A549 treated with dexamethasone at 1 μM for 4 hours (cell line): Measurements from ENCODE around the gene EXOC5. TPM values are rescaled to one million over a fixed set of nuclear protein-coding genes. Genes with fewer than 3 reads are reported as not detected.

ENCODE experiments used
- total RNA-seq: library from RNA; stranded (reverse); fragments of 200-300 nt; extraction: Qiagen RNA extraction; gene quantifications from 5 replicates; pipeline ENCODE4 v1.2.3, GENCODE V29; 2022

The EXOC5 gene
- total RNA-seq, result 28.9 to 51.2 TPM (median 46.9 TPM) in 5 replicates

GRCh38 chr14:57268161-57269069, at the start of gene EXOC5, which contains the start of gene AP5M1:
TSS of gene EXOC5 (minus strand) at chr14:57268905. CDS start at chr14:57268648, 257 bp downstream.
TSS of gene AP5M1 (plus strand) at chr14:57268971. CDS start at chr14:57269315, 344 bp downstream.

Other genes with a start within 250 kb of the EXOC5 start
- gene AP5M1, start 66 bp upstream of the EXOC5 start, total RNA-seq, result 16.0 to 24.8 TPM (median 22.2 TPM) in 5 replicates
- 9.5 to 16.0 TPM (median 14.5 TPM) in 5 replicates for gene NAA30, start 121.7 kb upstream of the EXOC5 start, total RNA-seq
- 1.5 to 2.6 TPM (median 1.8 TPM) in 5 replicates for gene CCDC198, start 225.0 kb upstream of the EXOC5 start, total RNA-seq